ENCODE results near the gene ZNF503. TPM values are rescaled to one million over a fixed set of nuclear protein-coding genes. Genes with fewer than 3 reads are reported as not detected.

The ZNF503 gene
- total RNA-seq, 2 donors from 2014 or later: 8.9 to 9.8 TPM

- DNase-seq (ENCODE audit: low spot score): no peak
- peaks cover 0 to 10% of the 10 kb centered on the region in 2 donors for H3K9me3 ChIP-seq
- no peaks in the 10 kb centered on the region for H3K4me1 ChIP-seq
- no peak for TF ChIP-seq CTCF (IDR thresholded peaks at IDR 0.05)
- H3K27me3 ChIP-seq: no peaks in the 10 kb centered on the region
- no peak overlapping the region for H3K4me3 ChIP-seq
- no peaks in the 10 kb centered on the region for H3K36me3 ChIP-seq
- no peak overlapping the region for H3K27ac ChIP-seq
These were observed 50.8 kb downstream of the ZNF503 start for GRCh38 chr10:75350791-75351190.

Other genes starting within 250 kb of the ZNF503 start
- gene VDAC2, start 191.0 kb downstream of the ZNF503 start, total RNA-seq: 100 to 1,000 TPM; 278 to 454 TPM
- gene COMTD1, start 165.8 kb downstream of the ZNF503 start, total RNA-seq: 10 to 100 TPM; 44.1 to 52.4 TPM
- 10 to 100 TPM in 1 of 2 donors, 1 to 10 TPM in 1; 6.1 to 19.1 TPM for gene LRMDA, start 29.9 kb upstream of the ZNF503 start, total RNA-seq